ENCODE results near the gene OPALIN. TPM values are rescaled to one million over a fixed set of nuclear protein-coding genes. Genes with fewer than 3 reads are reported as not detected.

The OPALIN gene
- total and polyA plus RNA-seq, 2 donors from 2014 or later, result not detected

- no peak for TF ChIP-seq CTCF (IDR thresholded peaks at IDR 0.05; ENCODE audit: borderline replicate concordance, extremely low read depth, insufficient read depth)
- intact Hi-C loops (cut with DNase I), result no loop called here
- Histone ChIP-seq H3K27me3 (ENCODE audit: control insufficient read depth, insufficient read depth, low read length) (no peaks in the 10 kb centered on the region), H3K9me3 (ENCODE audit: control insufficient read depth in 2 of 3, insufficient read depth in 1 of 3, low read length in 3 of 3) (no peaks in the 10 kb centered on the region), H3K4me1 (ENCODE audit: control insufficient read depth in 2 of 3, insufficient read depth in 2 of 3, low read depth in 1 of 3, low read length in 3 of 3) (no peaks in the 10 kb centered on the region), H3K9ac (ENCODE audit: low read length in 3 of 3) (no peak overlapping the region), H3K4me3 (ENCODE audit: low read length in 3 of 3) (no peak overlapping the region), H3K36me3 (ENCODE audit: control insufficient read depth in 2 of 3, insufficient read depth in 3 of 3, low read length in 3 of 3) (no peaks in the 10 kb centered on the region), H3K27ac (ENCODE audit: low read depth in 2 of 2, low read length in 2 of 2) (no peak overlapping the region)
- FAIRE-seq (no peak), DNase-seq (no peak)
Measured at GRCh38 chr10:96298362-96298761, 60.4 kb downstream of the OPALIN start.

GRCh38 chr10:96297486-96297885 lies 61.3 kb downstream of the OPALIN start:
- H3K36me3 ChIP-seq (ENCODE audit: control insufficient read depth in 2 of 3, insufficient read depth in 3 of 3, low read length in 3 of 3), result no peaks in the 10 kb centered on the region
- no peak overlapping the region for H3K27ac ChIP-seq (ENCODE audit: low read depth in 2 of 2, low read length in 2 of 2)
- H3K4me1 ChIP-seq (ENCODE audit: control insufficient read depth in 2 of 3, insufficient read depth in 2 of 3, low read depth in 1 of 3, low read length in 3 of 3), result no peaks in the 10 kb centered on the region
- H3K9ac ChIP-seq (ENCODE audit: low read length in 3 of 3), result no peak overlapping the region
- H3K4me3 ChIP-seq (ENCODE audit: low read length in 3 of 3), result no peak overlapping the region
- no peak for TF ChIP-seq CTCF (IDR thresholded peaks at IDR 0.05; ENCODE audit: borderline replicate concordance, extremely low read depth, insufficient read depth)
- FAIRE-seq (no peak), DNase-seq (no peak)
- H3K27me3 ChIP-seq (ENCODE audit: control insufficient read depth, insufficient read depth, low read length), result no peaks in the 10 kb centered on the region
- H3K9me3 ChIP-seq (ENCODE audit: control insufficient read depth in 2 of 3, insufficient read depth in 1 of 3, low read length in 3 of 3), result no peaks in the 10 kb centered on the region
- intact Hi-C loops (cut with DNase I), result no loop called here

GRCh38 chr10:96295475-96295874 lies 63.3 kb downstream of the OPALIN start:
- Histone ChIP-seq H3K36me3 (ENCODE audit: control insufficient read depth in 2 of 3, insufficient read depth in 3 of 3, low read length in 3 of 3) (no peaks in the 10 kb centered on the region), H3K9me3 (ENCODE audit: control insufficient read depth in 2 of 3, insufficient read depth in 1 of 3, low read length in 3 of 3) (no peaks in the 10 kb centered on the region), H3K4me1 (ENCODE audit: control insufficient read depth in 2 of 3, insufficient read depth in 2 of 3, low read depth in 1 of 3, low read length in 3 of 3) (peaks cover 0 to under 1% (median 0%) of the 10 kb centered on the region in 3 donors), H3K9ac (ENCODE audit: low read length in 3 of 3) (no peak overlapping the region), H3K27ac (ENCODE audit: low read depth in 2 of 2, low read length in 2 of 2) (no peak overlapping the region), H3K4me3 (ENCODE audit: low read length in 3 of 3) (no peak overlapping the region), H3K27me3 (ENCODE audit: control insufficient read depth, insufficient read depth, low read length) (no peaks in the 10 kb centered on the region)
- intact Hi-C loops (cut with DNase I), result no loop called here
- FAIRE-seq (no peak), DNase-seq (no peak)
- TF ChIP-seq CTCF (IDR thresholded peaks at IDR 0.05; ENCODE audit: borderline replicate concordance, extremely low read depth, insufficient read depth), result no peak

Other genes with a start within 250 kb of the OPALIN start
- 29.4 TPM for gene ZNF518A, start 228.7 kb downstream of the OPALIN start, total RNA-seq
- gene ZNF518A, start 228.7 kb downstream of the OPALIN start, polyA plus RNA-seq (ENCODE audit: insufficient read depth, low read depth, low replicate concordance), result 4.8 TPM
- 38.8 TPM for gene BLNK, start 87.4 kb downstream of the OPALIN start, total RNA-seq
- gene BLNK, start 87.4 kb downstream of the OPALIN start, polyA plus RNA-seq (ENCODE audit: insufficient read depth, low read depth, low replicate concordance), result 28.5 TPM
- not detected for gene DNTT, start 54.6 kb downstream of the OPALIN start, total RNA-seq
- not detected for gene DNTT, start 54.6 kb downstream of the OPALIN start, polyA plus RNA-seq (ENCODE audit: insufficient read depth, low read depth, low replicate concordance)
- 0.98 TPM for gene TLL2, start 154.9 kb upstream of the OPALIN start, total RNA-seq
- 0.39 TPM for gene TLL2, start 154.9 kb upstream of the OPALIN start, polyA plus RNA-seq (ENCODE audit: insufficient read depth, low read depth, low replicate concordance)
- gene TM9SF3, start 228.0 kb upstream of the OPALIN start, total RNA-seq, result 144 TPM
- gene TM9SF3, start 228.0 kb upstream of the OPALIN start, polyA plus RNA-seq (ENCODE audit: insufficient read depth, low read depth, low replicate concordance), result 42.7 TPM